ENCODE results near the gene PLK2. TPM values are rescaled to one million over a fixed set of nuclear protein-coding genes. Genes with fewer than 3 reads are reported as not detected.

PLK2 gene
- total RNA-seq, 4 donors from 2014 or later, result 18.2 to 61.4 (median 36.4) TPM

- Histone ChIP-seq H3K27ac (no peak within 1 kb of the TSS), H3K27me3 (no peaks in the 10 kb centered on the region), H3K4me3 (no peak within 1 kb of the TSS), H3K36me3 (no peaks in the 10 kb centered on the region), H3K4me1 (no peaks in the 10 kb centered on the region), H3K9me3 (no peaks in the 10 kb centered on the region)
- TF ChIP-seq EP300 (IDR thresholded peaks at IDR 0.05), result no peak
- TF ChIP-seq, protein P1, sequence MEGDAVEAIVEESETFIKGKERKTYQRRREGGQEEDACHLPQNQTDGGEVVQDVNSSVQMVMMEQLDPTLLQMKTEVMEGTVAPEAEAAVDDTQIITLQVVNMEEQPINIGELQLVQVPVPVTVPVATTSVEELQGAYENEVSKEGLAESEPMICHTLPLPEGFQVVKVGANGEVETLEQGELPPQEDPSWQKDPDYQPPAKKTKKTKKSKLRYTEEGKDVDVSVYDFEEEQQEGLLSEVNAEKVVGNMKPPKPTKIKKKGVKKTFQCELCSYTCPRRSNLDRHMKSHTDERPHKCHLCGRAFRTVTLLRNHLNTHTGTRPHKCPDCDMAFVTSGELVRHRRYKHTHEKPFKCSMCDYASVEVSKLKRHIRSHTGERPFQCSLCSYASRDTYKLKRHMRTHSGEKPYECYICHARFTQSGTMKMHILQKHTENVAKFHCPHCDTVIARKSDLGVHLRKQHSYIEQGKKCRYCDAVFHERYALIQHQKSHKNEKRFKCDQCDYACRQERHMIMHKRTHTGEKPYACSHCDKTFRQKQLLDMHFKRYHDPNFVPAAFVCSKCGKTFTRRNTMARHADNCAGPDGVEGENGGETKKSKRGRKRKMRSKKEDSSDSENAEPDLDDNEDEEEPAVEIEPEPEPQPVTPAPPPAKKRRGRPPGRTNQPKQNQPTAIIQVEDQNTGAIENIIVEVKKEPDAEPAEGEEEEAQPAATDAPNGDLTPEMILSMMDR (IDR thresholded peaks at IDR 0.05), result no peak
- TF ChIP-seq POLR2A (IDR thresholded peaks at IDR 0.05), result no peak
- no peak for TF ChIP-seq POLR2AphosphoS5 (IDR thresholded peaks at IDR 0.05)
- 73 to 78% methylated on average over 6 of the region's 6 CpGs for WGBS, 2 donors (ENCODE audit: low coverage in 1 of 2)
- ATAC-seq, result no peak
Observed at GRCh38 chr5:58491216-58491892, 31.5 kb upstream of the PLK2 start, which contains the start of gene GAPT. Gene GAPT, plus strand, starts transcription at chr5:58491435. Its CDS starts 3,102 bp downstream, at chr5:58494537.

DNA sequence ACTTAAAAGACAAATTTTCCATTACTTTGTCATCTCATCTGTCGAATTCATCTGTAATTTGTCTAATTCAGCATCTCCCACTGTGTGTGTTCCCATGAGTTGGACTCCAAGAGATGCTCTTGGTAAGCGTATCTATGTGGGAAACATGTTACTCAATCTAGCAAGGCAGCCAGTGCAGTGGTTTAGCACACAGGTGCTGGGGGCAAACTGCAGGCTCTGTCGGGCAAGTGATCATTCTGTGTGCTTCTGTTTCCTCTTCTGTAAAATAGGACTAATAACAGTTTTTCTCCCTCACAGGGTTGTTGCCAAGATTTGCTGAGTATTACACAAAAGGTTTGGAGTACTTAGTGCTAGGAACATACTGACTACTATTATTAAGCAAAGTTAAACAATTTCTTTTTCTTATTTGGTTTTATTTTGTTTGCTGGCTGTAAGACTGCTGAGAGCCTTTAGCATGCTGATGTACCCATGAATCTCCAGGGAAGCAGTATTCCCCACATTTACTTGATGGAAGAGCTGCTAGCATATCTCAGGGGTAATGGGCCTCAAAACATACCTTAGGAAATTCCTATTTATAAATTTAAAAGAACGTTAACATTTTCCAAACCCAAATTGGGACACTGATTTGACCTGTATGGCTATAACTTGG is 30.6 kb upstream of the PLK2 start:
- H3K9me3 ChIP-seq, result no peaks in the 10 kb centered on the region
- no peaks in the 10 kb centered on the region for H3K27me3 ChIP-seq
- TF ChIP-seq POLR2AphosphoS5 (IDR thresholded peaks at IDR 0.05) (no peak), EP300 (IDR thresholded peaks at IDR 0.05) (no peak), POLR2A (IDR thresholded peaks at IDR 0.05) (no peak)
- TF ChIP-seq, protein P1 (IDR thresholded peaks at IDR 0.05), result no peak
- 52 to 68% methylated on average over 3 to 4 of the region's 4 CpGs for WGBS, 2 donors (ENCODE audit: low coverage in 1 of 2)
- ATAC-seq, result no peak
- no peak overlapping the region for H3K4me3 ChIP-seq
- no peaks in the 10 kb centered on the region for H3K36me3 ChIP-seq
- no peaks in the 10 kb centered on the region for H3K4me1 ChIP-seq
- no peak overlapping the region for H3K27ac ChIP-seq

DNA sequence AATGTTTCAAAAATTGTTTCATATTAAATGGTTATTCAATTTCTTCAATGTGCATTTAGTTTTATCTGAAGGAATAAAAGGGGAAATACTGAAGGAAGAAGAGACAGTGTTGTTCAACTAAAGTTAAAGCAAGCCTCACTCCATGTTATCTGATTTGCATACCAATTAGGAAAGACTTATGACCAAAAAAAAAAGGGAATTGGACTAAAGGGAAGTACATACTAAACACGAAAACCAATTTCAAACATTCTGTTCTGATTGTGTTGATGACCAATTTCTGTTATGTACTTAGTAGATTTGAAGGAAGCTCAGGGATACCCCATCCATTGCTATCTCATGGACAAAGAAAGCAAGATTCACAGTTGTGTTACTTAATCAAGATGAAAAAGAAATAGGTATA is 26.4 kb upstream of the PLK2 start:
- TF ChIP-seq EP300 (IDR thresholded peaks at IDR 0.05) (no peak), POLR2A (IDR thresholded peaks at IDR 0.05) (no peak), POLR2AphosphoS5 (IDR thresholded peaks at IDR 0.05) (no peak)
- TF ChIP-seq, protein P1 (IDR thresholded peaks at IDR 0.05), result no peak
- H3K36me3 ChIP-seq, result no peaks in the 10 kb centered on the region
- peaks cover 3% of the 10 kb centered on the region for H3K27me3 ChIP-seq
- no peaks in the 10 kb centered on the region for H3K9me3 ChIP-seq
- no peak overlapping the region for H3K4me3 ChIP-seq
- no peak for ATAC-seq
- 88 to 91% methylated on average over 1 of the region's 1 CpG for WGBS, 2 donors (ENCODE audit: low coverage in 1 of 2)
- H3K27ac ChIP-seq, result no peak overlapping the region
- no peaks in the 10 kb centered on the region for H3K4me1 ChIP-seq

DNA sequence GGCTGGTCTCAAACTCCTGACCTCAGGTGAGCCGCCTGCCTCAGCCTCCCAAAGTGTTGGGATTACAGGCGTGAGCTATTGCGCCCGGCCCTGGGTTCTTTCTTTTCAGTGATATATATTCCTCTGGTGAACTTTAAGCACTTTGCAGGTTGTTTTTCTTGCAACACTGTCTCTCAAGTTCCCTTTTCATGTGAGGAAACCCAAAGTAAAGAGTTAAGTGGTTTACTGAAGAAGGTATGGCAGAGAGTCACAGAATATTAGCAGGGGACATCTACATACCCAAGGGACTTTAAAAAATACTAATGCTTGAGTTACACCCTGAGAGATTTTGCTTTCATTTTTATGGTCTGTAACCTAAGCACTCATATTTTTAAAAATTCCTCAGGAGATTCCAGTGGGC is 24.6 kb upstream of the PLK2 start:
- ATAC-seq, result no peak
- no peaks in the 10 kb centered on the region for H3K4me1 ChIP-seq
- no peak overlapping the region for H3K27ac ChIP-seq
- H3K27me3 ChIP-seq, result peaks cover 12% of the 10 kb centered on the region
- no peaks in the 10 kb centered on the region for H3K36me3 ChIP-seq
- H3K9me3 ChIP-seq, result no peaks in the 10 kb centered on the region
- TF ChIP-seq EP300 (IDR thresholded peaks at IDR 0.05) (no peak), POLR2A (IDR thresholded peaks at IDR 0.05) (no peak), POLR2AphosphoS5 (IDR thresholded peaks at IDR 0.05) (no peak)
- TF ChIP-seq, protein P1 (IDR thresholded peaks at IDR 0.05), result no peak
- H3K4me3 ChIP-seq, result no peak overlapping the region
- WGBS, 2 donors (ENCODE audit: low coverage in 1 of 2), result 93% methylated on average over 4 of the region's 4 CpGs; no CpG with 5 or more reads in 1 of the 2 donors

GRCh38 chr5:58482536-58482935 is 22.6 kb upstream of the PLK2 start:
- no peak for ATAC-seq
- H3K27me3 ChIP-seq, result peaks cover 12% of the 10 kb centered on the region
- no peaks in the 10 kb centered on the region for H3K36me3 ChIP-seq
- WGBS, 2 donors (ENCODE audit: low coverage in 1 of 2), result 100% methylated on average over 1 of the region's 1 CpG
- H3K4me1 ChIP-seq, result no peaks in the 10 kb centered on the region
- no peak overlapping the region for H3K4me3 ChIP-seq
- no peaks in the 10 kb centered on the region for H3K9me3 ChIP-seq
- TF ChIP-seq POLR2AphosphoS5 (IDR thresholded peaks at IDR 0.05) (no peak), POLR2A (IDR thresholded peaks at IDR 0.05) (no peak), EP300 (IDR thresholded peaks at IDR 0.05) (no peak)
- TF ChIP-seq, protein P1 (IDR thresholded peaks at IDR 0.05), result no peak
- no peak overlapping the region for H3K27ac ChIP-seq
